ENCODE data around the gene PLEKHF1. TPM values are rescaled to one million over a fixed set of nuclear protein-coding genes. Genes with fewer than 3 reads are reported as not detected.
A peak's percentile ranks its signal among the peaks of the same experiment; 100 is the strongest.

Gene PLEKHF1
- total RNA-seq, 1 donor from 2014 or later, result 44.7 TPM

DNA sequence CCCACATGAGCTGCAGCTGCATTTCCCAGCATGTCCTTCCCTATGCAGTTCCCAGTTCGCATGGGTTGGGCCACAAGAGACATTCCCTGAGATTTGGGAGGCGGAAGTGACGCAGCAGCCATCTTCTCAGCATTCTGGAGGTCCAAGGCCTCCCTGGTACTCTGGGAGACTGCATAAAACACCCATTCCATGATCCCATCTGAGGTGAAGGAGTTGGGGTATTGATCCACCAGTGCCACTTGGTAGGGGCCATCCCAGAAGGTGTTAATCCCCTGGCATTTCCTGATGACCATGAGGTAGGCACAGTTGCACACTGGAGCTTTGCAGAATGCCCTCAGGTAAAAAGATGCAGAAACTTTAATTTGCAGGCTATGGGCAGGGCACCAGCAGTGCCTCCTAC lies 33.8 kb upstream of the PLEKHF1 start:
- intact Hi-C loops (cut with micrococcal nuclease), result no loop called here
- DNase-seq, result no peak

DNA sequence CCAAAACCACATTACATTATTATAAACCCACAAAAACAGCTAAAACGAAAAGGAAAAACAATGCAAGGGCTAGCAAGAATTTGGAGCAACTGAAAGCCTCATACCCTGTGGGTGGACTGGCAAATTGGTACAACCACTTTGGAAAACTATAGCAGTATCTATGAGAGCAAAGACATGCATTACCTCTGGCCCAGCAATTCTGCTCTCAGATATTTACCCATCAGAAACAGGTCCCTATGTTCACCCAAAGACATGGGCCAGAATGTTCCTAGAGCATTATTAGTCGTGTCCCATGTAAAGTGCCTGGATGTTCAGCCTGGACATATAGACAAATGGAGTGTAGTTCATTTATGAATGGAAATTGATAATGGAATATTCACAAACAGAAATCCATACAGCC lies 31.3 kb upstream of the PLEKHF1 start:
- ATAC-seq (no peak), DNase-seq (no peak)
- intact Hi-C loops (cut with micrococcal nuclease), result no loop called here

More for the DNA sequence above, 33.8 kb upstream of the PLEKHF1 start:
- ATAC-seq, result no peak

GRCh38 chr19:29634423-29635130 lies 30.7 kb upstream of the PLEKHF1 start:
- no peak for ATAC-seq
- intact Hi-C loops (cut with micrococcal nuclease), result no loop called here
- DNase-seq, result no peak

GRCh38 chr19:29635963-29636362 lies 29.3 kb upstream of the PLEKHF1 start:
- ATAC-seq, result no peak
- no peak for DNase-seq
- intact Hi-C loops (cut with micrococcal nuclease), result no loop called here

GRCh38 chr19:29636553-29637360 lies 28.5 kb upstream of the PLEKHF1 start:
- DNase-seq, result no peak
- ATAC-seq, result no peak
- intact Hi-C loops (cut with micrococcal nuclease), result no loop called here

GRCh38 chr19:29639086-29639485 lies 26.2 kb upstream of the PLEKHF1 start:
- no peak for DNase-seq
- ATAC-seq, result no peak
- intact Hi-C loops (cut with micrococcal nuclease), result no loop called here

DNA sequence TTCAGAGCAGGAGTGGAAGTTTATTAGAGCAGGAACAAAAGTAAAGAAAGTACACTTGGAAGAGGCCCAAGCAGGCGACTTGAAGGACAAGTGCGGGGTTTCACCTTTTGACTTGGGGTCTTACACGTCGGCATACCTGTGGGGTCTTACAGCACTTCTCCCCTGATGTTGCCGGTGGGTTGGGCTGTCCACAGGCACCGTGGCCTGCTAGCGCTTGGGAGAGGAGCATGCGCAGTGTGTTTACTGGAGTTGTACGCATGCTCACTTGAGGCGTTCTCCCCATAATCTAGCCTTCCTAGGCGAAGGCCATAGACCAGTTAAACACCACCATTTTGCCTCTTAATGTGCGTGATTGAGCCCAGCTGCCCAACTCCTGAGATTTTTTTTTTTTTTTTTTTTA lies 25.0 kb upstream of the PLEKHF1 start:
- intact Hi-C loops (cut with micrococcal nuclease), result no loop called here
- ATAC-seq, result no peak
- DNase-seq, result no peak

DNA sequence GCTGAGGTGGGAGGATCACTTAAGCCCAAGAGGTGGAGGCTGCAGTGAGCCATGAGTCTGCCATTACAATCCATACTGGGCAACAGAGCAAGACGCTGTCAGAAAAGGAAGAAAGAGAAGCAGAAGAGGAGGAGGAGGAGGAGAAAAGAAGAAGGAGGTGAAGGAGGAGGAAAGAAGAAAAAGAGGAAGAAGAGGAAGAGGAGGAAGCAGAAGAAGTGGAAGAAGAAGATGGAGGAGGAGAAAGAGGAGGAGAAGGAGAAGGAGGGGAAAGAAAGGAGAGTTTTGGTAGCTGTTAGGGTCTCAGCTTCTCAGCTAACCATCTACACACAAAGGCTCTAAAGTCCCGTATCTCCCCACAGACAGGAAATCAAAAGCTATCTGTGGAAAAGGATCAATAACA lies 23.7 kb upstream of the PLEKHF1 start:
- DNase-seq, result no peak
- no peak for ATAC-seq
- intact Hi-C loops (cut with micrococcal nuclease), result no loop called here

DNA sequence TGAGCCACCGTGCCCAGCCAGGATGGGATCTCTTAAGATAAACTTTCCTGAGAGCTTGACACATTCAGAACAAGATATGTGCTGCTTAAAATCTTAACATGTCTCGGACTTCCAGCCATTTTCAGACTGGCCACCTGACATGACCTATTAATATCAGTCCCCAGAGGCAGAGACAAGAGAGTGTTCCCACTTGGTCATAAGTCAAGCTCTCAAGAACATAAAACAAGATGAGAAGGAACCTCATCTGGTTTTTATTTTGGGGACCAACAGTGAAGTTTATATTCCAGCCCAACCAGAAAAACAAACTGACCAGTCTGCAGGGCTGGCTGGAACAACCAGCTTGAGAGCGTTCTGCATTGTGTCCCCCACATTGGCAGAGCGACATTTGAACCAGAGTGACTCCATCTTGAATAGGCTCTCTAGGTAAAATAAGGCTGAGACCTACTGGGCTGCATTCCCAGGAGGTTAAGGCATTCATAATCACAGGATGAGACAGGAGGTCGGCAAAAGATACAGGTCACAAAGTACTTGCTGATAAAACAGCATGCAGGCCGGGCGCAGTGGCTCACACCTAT lies 21.8 kb upstream of the PLEKHF1 start:
- DNase-seq (no peak), ATAC-seq (peak; percentile 36)
- intact Hi-C loops (cut with micrococcal nuclease), result no loop called here

DNA sequence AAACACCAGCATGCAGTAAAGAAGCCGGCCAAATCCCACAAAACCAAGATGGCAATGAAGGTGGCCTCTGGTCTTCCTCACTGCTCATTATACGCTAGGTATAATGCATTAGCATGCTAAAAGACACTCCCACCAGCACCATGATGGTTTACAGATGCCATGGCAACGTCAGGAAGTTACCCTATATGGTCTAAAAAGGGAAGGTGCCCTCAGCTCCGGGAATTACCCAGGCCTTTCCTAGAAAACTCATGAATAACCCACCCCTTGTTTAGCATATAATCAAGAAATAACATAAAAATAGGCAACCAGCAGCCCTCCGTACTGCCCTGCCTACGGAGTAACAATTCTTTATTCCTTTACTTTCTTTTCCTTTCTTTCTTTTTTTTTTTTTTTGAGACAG lies 21.1 kb upstream of the PLEKHF1 start:
- ATAC-seq (no peak), DNase-seq (no peak)
- intact Hi-C loops (cut with micrococcal nuclease), result no loop called here

GRCh38 chr19:29645491-29645867 lies 19.8 kb upstream of the PLEKHF1 start:
- ATAC-seq (peak; percentile 4), DNase-seq (no peak)
- intact Hi-C loops (cut with micrococcal nuclease), result no loop called here

DNA sequence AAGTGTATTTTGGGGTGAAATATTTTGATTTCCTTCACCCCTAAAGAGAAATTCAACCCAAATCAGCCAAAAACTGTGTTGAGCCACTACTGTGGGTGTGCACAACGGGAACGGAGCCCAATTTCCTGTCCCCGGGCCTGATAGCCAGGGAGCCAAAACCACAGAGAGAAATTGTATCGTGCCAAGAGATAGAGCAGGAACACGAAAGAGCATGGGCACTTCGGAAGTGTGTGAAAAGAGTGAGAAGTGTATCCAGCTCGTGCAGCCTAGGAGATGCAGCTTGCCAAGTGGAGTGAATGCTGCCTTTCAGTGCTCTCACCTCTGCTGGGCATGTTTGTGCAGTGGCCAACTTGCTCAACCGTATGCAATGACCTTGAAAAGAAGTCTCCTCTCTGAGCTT lies 19.4 kb upstream of the PLEKHF1 start:
- DNase-seq (peak; percentile 68), ATAC-seq (peak; percentile 95)
- intact Hi-C loops (cut with micrococcal nuclease), result no loop called here

DNA sequence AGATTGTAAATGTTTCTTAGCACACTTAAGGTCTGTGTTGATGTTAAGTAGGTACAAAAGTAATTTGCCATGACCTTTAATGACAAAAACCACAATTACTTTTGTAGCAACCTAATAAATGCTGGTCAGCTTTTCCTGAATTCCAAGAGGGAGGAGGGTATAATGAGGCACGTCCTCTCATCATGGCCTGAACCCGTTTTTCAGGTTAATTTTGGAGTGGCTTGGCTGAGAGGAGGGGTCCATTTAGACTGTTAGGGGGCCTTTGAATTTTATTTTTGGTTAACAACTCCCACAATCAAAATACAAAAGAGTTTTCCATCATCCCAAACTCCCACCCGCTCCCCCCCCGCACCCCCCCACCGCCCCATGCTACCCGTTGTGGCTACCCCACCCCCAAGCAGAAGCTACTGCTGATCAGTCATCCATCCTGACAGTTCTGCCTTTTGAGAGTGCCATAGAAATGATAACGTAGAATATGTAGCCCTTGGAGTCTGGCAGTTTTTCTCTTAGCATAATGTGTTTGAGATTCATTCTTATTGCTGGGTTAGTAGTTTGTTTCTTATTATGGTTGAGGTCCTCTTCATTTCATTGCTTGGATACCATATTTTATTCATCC lies 14.4 kb upstream of the PLEKHF1 start:
- intact Hi-C loops (cut with micrococcal nuclease), result no loop called here
- ATAC-seq, result no peak

GRCh38 chr19:29651622-29652394 lies 13.5 kb upstream of the PLEKHF1 start:
- no peak for DNase-seq
- intact Hi-C loops (cut with micrococcal nuclease), result no loop called here
- ATAC-seq, result no peak

More for the DNA sequence above, 14.4 kb upstream of the PLEKHF1 start:
- no peak for DNase-seq

GRCh38 chr19:29653398-29653797 lies 11.9 kb upstream of the PLEKHF1 start:
- ATAC-seq (no peak), DNase-seq (no peak)
- intact Hi-C loops (cut with micrococcal nuclease), result no loop called here

DNA sequence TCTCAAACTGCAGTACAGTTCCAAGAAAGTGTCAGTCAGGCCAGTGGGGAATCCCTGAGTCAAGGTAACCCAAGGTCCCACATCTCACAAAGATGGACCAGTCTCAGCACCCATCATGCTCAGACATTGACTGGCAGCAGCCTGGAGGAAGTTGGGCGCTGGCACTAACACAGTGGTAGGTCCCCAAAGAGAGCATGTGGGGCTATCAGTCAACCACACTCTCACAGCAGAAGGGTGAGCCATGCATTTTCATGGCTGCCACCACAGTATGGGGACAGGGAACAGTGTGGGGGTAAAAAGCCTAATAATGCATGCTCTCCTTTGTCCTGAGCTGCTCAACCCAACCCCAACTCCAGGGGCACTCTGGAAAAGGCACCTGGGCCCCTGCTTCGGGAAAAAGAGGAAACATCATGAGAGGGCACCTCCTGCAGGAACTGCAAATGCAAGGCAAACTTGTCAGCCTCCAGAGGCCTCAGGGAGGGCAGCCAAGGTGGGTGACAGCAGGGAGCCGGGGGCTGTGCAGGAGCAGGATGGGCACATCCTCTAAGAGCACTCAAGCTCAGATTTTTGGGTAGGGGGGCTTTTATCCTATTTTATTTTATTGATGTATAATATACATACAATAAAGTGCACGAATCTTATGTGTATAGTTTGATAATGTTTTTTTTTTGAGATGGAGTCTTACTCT lies 9.5 kb upstream of the PLEKHF1 start:
- no peak for ATAC-seq
- intact Hi-C loops (cut with micrococcal nuclease), result no loop called here
- DNase-seq, result no peak

DNA sequence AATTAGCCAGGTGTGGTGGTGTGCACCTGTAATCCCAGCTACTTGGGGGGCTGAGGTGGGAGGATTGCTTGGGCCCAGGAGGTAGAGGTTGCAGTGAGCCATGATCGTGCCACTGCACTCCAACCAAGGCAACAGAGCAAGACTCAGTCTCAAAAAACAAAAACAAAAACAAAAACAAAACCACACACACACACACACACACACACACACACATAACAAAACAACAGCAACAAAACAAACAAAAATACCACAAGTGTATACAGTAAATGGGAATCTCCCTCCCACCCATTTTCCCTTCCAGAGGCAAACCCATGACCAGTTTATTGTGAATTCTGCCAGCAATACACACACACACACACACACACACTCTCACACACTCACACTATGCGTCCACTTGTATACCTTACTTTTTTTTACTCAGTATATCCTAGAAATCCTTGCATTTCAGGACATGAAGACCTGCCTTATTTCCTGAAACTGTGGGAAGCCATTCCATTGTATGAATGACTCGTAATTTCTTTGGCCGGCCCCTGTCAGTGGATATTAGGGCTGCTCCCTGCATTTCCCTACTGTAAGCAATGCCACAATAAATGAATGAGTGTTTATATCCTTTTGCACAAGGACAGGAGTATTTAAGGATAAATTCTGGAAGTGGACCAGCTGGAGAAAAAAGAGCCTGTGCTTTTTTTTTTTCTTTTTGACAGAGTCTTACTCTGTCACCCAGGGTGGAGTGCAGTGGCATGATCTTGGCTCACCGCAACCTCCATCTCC lies 6.9 kb upstream of the PLEKHF1 start:
- intact Hi-C loops (cut with micrococcal nuclease), result no loop called here
- DNase-seq (no peak), ATAC-seq (no peak)

GRCh38 chr19:29660835-29661234 lies 4.4 kb upstream of the PLEKHF1 start:
- intact Hi-C loops (cut with micrococcal nuclease), result no loop called here
- ATAC-seq (no peak), DNase-seq (no peak)

Measured in left ventricle myocardium superior (tissue), 1 donor.